GM20000 (cell line): Measurements from ENCODE around the gene JPH3.

Source experiments
- DNase-seq: peaks from one replicate; pipeline ENCODE4 v3.0.0; 2012; ENCODE audit warnings: low spot score
- CTCF ChIP-seq: IDR thresholded peaks from 2 replicates; pipeline ENCODE4 v1.5.1; 2012; ENCODE audit warnings: mild to moderate bottlenecking, control low read depth; ENCODE audit errors: extremely low read depth, missing control alignments

JPH3 gene

GRCh38 chr16:87602001-87602775 is at the start of gene JPH3:
Gene JPH3, plus strand, starts transcription at chr16:87602508. Its CDS starts 639 bp downstream, at chr16:87603147.
- no peak for TF ChIP-seq CTCF
- no peak for DNase-seq

DNA sequence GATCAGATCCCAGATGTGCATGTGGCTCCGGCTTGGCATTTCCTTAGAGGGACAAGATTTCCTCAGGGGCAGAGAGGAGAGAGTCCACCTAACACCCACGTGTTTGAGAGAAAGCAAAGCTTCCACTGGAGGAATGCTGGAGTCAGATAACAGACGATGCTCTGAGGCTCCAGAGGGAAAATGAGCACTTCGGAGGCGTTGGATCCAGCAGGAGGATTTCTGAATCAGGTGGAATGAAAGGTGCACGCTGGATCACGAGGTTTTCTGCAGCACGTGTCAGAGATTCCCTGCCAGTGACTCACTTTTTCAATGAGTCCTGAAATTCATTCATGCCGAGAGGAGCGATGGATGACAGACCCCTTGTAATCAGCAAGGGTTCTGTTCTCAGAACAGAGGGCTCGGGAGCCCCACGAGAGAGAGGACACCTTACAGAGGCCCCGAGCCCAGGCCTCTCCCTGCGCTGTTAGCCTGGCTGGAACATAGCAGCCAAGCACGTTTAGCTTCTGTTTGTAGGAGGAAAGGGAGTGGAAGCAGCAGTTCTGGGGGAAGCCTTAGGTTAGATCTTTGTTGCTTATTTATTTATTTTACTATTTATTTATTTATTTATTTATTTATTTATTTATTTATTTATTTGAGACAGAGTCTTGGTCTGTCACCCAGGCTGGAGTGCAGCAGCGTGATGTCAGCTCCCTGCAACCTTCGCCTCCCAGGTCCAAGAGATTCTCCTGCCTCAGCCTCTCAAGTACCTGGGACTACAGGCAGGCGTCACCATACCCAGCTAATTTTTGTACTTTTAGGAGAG is 49.3 kb upstream of the JPH3 start:
- TF ChIP-seq CTCF = no peak
- no peak for DNase-seq

- no peak for DNase-seq
- no peak for TF ChIP-seq CTCF
These were observed 47.4 kb upstream of the JPH3 start for GRCh38 chr16:87554754-87555427.

DNA sequence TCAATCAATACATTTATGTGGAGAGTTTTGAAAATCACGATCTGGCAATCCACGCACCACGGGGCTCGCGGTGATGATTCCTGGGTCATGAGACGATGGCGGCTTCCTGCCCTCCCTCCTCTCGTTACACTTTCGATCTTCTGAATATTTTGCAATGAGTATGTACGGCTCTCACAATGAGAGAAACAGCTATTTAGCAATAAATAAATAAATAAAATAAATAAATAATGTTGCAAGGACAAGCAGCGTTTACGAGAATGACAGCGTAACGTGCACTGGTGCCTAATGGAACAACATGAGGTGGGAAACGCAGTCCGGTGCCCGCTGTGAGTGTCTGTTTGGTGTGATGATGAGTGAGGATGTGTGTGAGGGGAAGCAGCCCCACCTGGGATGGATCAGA is 46.7 kb upstream of the JPH3 start:
- TF ChIP-seq CTCF = no peak
- no peak for DNase-seq

GRCh38 chr16:87556941-87557459 is 45.3 kb upstream of the JPH3 start:
- no peak for TF ChIP-seq CTCF
- DNase-seq = no peak

DNA sequence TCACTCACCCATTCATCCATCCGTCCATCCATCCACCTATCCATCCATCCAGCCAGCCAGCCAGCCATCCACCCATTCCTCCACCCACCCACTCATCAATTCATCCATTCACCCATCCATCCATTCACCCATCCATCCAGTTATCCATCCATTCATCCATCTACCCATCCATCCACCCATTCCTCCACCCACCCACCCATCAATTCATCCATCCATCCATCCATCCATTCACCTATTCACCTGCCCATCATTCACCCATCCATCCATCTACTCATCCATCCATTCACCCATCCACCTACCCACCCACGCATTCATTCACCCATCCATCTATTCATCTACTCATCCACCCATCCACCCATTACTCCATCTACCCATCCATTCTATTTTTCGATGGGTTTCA is 43.6 kb upstream of the JPH3 start:
- DNase-seq = no peak
- no peak for TF ChIP-seq CTCF
